NB4 (cell line): ENCODE results near the gene TM4SF1.

Experiments
- DNase-seq: peaks from one replicate; pipeline ENCODE4 v3.0.0; 2010; ENCODE audit warnings: low read depth
- H3K4me3 ChIP-seq: one replicate; pipeline ENCODE4 v1.5.1; 2011; ENCODE audit warnings: mild to moderate bottlenecking, low read depth, low read length, moderate library complexity
- MAX ChIP-seq: IDR thresholded peaks from 2 replicates; pipeline ENCODE4 v1.6.1; 2011; ENCODE audit warnings: low read depth, low read length
- MYC ChIP-seq: IDR thresholded peaks from 2 replicates; pipeline ENCODE4 v1.6.1; 2011; ENCODE audit warnings: low read depth, low read length
- POLR2A ChIP-seq: IDR thresholded peaks from 2 replicates; pipeline ENCODE4 v1.6.1; 2011; ENCODE audit warnings: mild to moderate bottlenecking; ENCODE audit not compliant: insufficient read length; ENCODE audit errors: extremely low read depth
- TF ChIP-seq, protein P1 (sequence below): IDR thresholded peaks from one replicate; pipeline ENCODE4 v1.5.1; 2012; ENCODE audit warnings: low read depth, low read length

TM4SF1 gene

GRCh38 chr3:149386299-149386606 lies 8.8 kb upstream of the TM4SF1 start:
- no peak for DNase-seq
- H3K4me3 ChIP-seq, result no peak overlapping the region
- TF ChIP-seq, protein P1, sequence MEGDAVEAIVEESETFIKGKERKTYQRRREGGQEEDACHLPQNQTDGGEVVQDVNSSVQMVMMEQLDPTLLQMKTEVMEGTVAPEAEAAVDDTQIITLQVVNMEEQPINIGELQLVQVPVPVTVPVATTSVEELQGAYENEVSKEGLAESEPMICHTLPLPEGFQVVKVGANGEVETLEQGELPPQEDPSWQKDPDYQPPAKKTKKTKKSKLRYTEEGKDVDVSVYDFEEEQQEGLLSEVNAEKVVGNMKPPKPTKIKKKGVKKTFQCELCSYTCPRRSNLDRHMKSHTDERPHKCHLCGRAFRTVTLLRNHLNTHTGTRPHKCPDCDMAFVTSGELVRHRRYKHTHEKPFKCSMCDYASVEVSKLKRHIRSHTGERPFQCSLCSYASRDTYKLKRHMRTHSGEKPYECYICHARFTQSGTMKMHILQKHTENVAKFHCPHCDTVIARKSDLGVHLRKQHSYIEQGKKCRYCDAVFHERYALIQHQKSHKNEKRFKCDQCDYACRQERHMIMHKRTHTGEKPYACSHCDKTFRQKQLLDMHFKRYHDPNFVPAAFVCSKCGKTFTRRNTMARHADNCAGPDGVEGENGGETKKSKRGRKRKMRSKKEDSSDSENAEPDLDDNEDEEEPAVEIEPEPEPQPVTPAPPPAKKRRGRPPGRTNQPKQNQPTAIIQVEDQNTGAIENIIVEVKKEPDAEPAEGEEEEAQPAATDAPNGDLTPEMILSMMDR, result no peak
- TF ChIP-seq POLR2A, result no peak
- no peak for TF ChIP-seq MAX
- TF ChIP-seq MYC, result no peak

DNA sequence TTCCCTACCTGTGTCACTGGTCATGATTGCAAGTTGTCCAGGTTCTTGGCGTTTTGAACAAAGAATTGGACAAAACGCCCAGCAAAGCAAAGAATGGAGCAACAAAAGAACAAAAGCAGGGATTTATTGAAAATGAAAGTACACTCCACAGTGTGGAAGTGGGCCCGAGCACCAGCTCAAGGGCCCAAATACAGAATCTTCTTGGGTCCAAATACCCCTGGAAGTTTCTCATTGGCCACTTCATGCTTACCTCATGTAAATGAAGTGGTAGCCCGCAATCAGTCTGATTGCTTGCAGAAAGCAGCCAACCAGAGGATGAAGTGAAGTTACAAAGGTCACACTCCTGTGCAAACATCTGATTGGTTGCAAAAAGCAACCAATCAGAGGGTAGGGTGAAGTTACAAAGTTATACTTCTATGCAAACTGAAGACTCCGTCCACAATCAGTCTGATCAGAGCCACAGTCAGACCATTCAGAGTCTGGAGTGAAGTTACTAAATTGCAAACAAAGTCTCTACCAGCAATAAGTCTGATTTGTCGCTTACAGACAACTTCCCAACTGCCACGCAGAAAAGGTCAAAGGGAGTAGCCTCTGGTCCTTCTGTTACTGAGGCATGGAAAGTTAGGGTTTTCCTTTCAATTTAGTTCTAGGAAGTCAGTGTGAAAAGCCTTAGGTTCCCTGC lies 8.3 kb upstream of the TM4SF1 start:
- no peak for DNase-seq
- TF ChIP-seq MYC (no peak), MAX (no peak), POLR2A (no peak)
- TF ChIP-seq, protein P1, result no peak
- no peak overlapping the region for H3K4me3 ChIP-seq

GRCh38 chr3:149384911-149385321 lies 7.5 kb upstream of the TM4SF1 start:
- no peak for DNase-seq
- H3K4me3 ChIP-seq, result no peak overlapping the region
- TF ChIP-seq POLR2A (no peak), MAX (no peak), MYC (no peak)
- TF ChIP-seq, protein P1, result no peak

DNA sequence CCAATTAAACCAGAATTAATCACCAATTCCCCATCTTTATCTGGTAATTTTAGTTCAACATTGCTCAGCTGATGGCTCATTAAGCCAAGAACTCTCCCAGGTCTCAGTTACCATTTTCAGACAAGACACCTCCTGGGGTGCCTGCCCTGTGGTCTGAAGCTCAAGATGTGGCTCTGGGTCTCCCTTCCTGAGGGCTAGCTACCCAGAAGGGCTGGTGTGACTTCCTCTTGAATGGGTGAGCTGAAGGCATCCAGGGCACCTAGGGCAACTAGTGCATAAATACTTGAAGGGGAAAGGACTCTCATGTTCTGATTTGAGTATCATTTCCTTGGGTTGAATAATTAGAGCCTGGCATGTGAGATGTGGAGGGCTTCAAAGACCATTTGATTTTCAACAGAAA lies 6.7 kb upstream of the TM4SF1 start:
- DNase-seq, result no peak
- no peak for TF ChIP-seq MYC
- TF ChIP-seq MAX, result no peak
- H3K4me3 ChIP-seq, result no peak overlapping the region

GRCh38 chr3:149383703-149384102 lies 6.3 kb upstream of the TM4SF1 start:
- no peak overlapping the region for H3K4me3 ChIP-seq
- TF ChIP-seq POLR2A (no peak), MAX (no peak), MYC (no peak)
- TF ChIP-seq, protein P1, result no peak
- DNase-seq, result no peak

DNA sequence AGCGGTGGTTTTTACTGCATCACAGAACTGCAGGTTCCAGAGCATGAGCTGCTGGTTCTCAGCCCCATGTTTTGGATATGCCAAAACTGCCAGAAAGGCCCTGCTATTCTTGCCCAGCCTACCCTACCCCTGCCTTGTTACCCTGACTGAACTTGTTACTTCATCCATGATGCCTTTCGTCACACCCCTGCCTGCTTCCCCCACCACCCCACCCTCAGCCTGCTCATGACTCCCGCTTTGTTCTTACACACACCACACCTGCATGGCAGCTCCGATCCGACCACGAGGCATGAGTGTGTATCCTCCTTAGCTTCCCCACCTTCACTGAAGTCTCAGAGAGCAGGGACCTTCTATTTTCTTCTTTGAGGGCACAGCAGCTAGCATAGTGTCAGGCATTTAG lies 5.1 kb upstream of the TM4SF1 start:
- no peak overlapping the region for H3K4me3 ChIP-seq
- TF ChIP-seq MYC, result no peak
- TF ChIP-seq, protein P1, result no peak
- no peak for TF ChIP-seq POLR2A
- no peak for TF ChIP-seq MAX
- no peak for DNase-seq
